ENCODE results near the gene HTR1E. TPM values are rescaled to one million over a fixed set of nuclear protein-coding genes. Genes with fewer than 3 reads are reported as not detected.

Gene HTR1E
- total and polyA plus RNA-seq, 9 of the 15 experiments (the other 6 are each of a cell fraction or from before 2014, with no cell fraction given) = not detected

GRCh38 chr6:86963352-86963751 is 26.0 kb downstream of the HTR1E start (continued):
- no peak for TF ChIP-seq TBL1XR1 (IDR thresholded peaks at IDR 0.05; ENCODE audit: low read length in 2 of 2)
- TF ChIP-seq SMC3 (conservative IDR thresholded peaks at IDR 0.05; ENCODE audit: insufficient read depth, low read depth, low read length) = no peak
- no peak for TF ChIP-seq FOXM1 (IDR thresholded peaks at IDR 0.05; ENCODE audit: low read depth)
- no peak for TF ChIP-seq FOXM1 (CRISPR knock-in tag; IDR thresholded peaks at IDR 0.05; ENCODE audit: low read depth)
- no peak for TF ChIP-seq PKNOX1 (IDR thresholded peaks at IDR 0.05)
- TF ChIP-seq, protein P1, sequence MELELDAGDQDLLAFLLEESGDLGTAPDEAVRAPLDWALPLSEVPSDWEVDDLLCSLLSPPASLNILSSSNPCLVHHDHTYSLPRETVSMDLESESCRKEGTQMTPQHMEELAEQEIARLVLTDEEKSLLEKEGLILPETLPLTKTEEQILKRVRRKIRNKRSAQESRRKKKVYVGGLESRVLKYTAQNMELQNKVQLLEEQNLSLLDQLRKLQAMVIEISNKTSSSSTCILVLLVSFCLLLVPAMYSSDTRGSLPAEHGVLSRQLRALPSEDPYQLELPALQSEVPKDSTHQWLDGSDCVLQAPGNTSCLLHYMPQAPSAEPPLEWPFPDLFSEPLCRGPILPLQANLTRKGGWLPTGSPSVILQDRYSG (tag; conservative IDR thresholded peaks at IDR 0.05; ENCODE audit: low read depth) = no peak
- TF ChIP-seq CREM (IDR thresholded peaks at IDR 0.05; ENCODE audit: low read depth) = no peak
- no peak for TF ChIP-seq CBFA2T3 (IDR thresholded peaks at IDR 0.05)
- TF ChIP-seq GABPA (tag; conservative IDR thresholded peaks at IDR 0.05; ENCODE audit: low read depth) = no peak
- TF ChIP-seq GATAD2A (IDR thresholded peaks at IDR 0.05) = no peak
- no peak for TF ChIP-seq SAFB (IDR thresholded peaks at IDR 0.05; ENCODE audit: borderline replicate concordance, low read depth, low read length)
